Measurements from ENCODE around the gene GMPR2.

GMPR2 gene

GRCh38 chr14:24254630-24255392 is 22.1 kb downstream of the GMPR2 start:
- DNase-seq = no peak

- DNase-seq = no peak
These were observed 22.7 kb downstream of the GMPR2 start for GRCh38 chr14:24255438-24255837.

- DNase-seq = no peak
These were observed 23.4 kb downstream of the GMPR2 start for GRCh38 chr14:24255931-24256711.

GRCh38 chr14:24256960-24257359 is 24.2 kb downstream of the GMPR2 start:
- no peak for DNase-seq

- no peak for DNase-seq
These were observed 25.4 kb downstream of the GMPR2 start for GRCh38 chr14:24258119-24258518.

GRCh38 chr14:24258548-24259265 is 26.0 kb downstream of the GMPR2 start:
- no peak for DNase-seq

- no peak for DNase-seq
These were observed 26.7 kb downstream of the GMPR2 start for GRCh38 chr14:24259282-24260025.

- no peak for DNase-seq
These were observed 27.5 kb downstream of the GMPR2 start for GRCh38 chr14:24260026-24260779.

GRCh38 chr14:24260780-24261157 is 28.0 kb downstream of the GMPR2 start:
- DNase-seq = no peak

GRCh38 chr14:24261256-24261968 is 28.7 kb downstream of the GMPR2 start:
- DNase-seq = no peak

GRCh38 chr14:24261969-24262327 is 29.2 kb downstream of the GMPR2 start:
- no peak for DNase-seq

- DNase-seq = no peak
These were observed 30.3 kb downstream of the GMPR2 start, which contains the start of gene TGM1 for GRCh38 chr14:24262821-24263733. TSS of gene TGM1 (minus strand) at chr14:24263177. CDS start at chr14:24262352, 825 bp downstream.

GRCh38 chr14:24263848-24264247 is 31.1 kb downstream of the GMPR2 start:
- DNase-seq = no peak

GRCh38 chr14:24264298-24264697 is 31.6 kb downstream of the GMPR2 start:
- DNase-seq = no peak

GRCh38 chr14:24266344-24267244 is 33.9 kb downstream of the GMPR2 start:
- no peak for DNase-seq

GRCh38 chr14:24267516-24267915 is 34.8 kb downstream of the GMPR2 start:
- DNase-seq = no peak

- DNase-seq = no peak
These were observed 35.5 kb downstream of the GMPR2 start for GRCh38 chr14:24268225-24268624.

GRCh38 chr14:24269368-24269767 is 36.6 kb downstream of the GMPR2 start:
- no peak for DNase-seq

- no peak for DNase-seq
These were observed 37.3 kb downstream of the GMPR2 start for GRCh38 chr14:24269910-24270536.
